SK-N-SH (cell line): ENCODE measurements around the gene SWI5. TPM values are rescaled to one million over a fixed set of nuclear protein-coding genes. Genes with fewer than 3 reads are reported as not detected.

Source experiments
- CTCF ChIA-PET: fragments of 300-600, 350-600 bp; formaldehyde crosslinking; extraction: SDS; loops from one replicate; lab custom pipeline; 2021; lab: Yijun Ruan, JAX
- POLR2A ChIA-PET: fragments of 350-600 bp; sonication (Branson Sonifier 250); formaldehyde crosslinking; extraction: SDS; loops from one replicate; lab custom pipeline; 2020; ENCODE audit warnings: antibody characterized with exemption, inconsistent platforms; lab: Yijun Ruan, JAX
- DNase-seq: peaks from one replicate; pipeline ENCODE4 v3.0.0; 2012
- H2AFZ ChIP-seq: fragments of 200-600 bp; sonication (generic); 2 replicates; pipeline ENCODE4 v1.8.1; 2016; ENCODE audit warnings: antibody characterized with exemption, mild to moderate bottlenecking, low read depth
- H3F3A ChIP-seq: fragments of 200-600 bp; sonication (generic); replicated peaks from 2 replicates; pipeline ENCODE3; 2016; ENCODE audit warnings: antibody characterized with exemption, mild to moderate bottlenecking; ENCODE audit not compliant: insufficient read depth
- H3K27ac ChIP-seq, 2 experiments: fragments of 200-500 bp in 1 of 2; fragments of 200-600 bp in 1 of 2; sonication (Bioruptor generic) in 1 of 2; sonication (generic), shearing (Covaris generic) in 1 of 2; 2 replicates each; pipeline versions ENCODE4 v1.5.1 to v1.6.1; 2014 to 2016; ENCODE audit warnings: low read depth in 2 of 2, inconsistent platforms in 1 of 2, low read length in 1 of 2, mild to moderate bottlenecking in 1 of 2, mixed read lengths in 1 of 2
- H3K27me3 ChIP-seq: fragments of 200-600 bp; sonication (generic), shearing (Covaris generic); 2 replicates; pipeline ENCODE4 v1.6.1; 2016; ENCODE audit warnings: mixed run types; ENCODE audit not compliant: insufficient read depth
- H3K36me3 ChIP-seq, 2 experiments: fragments of 200-500 bp in 1 of 2; fragments of 200-600 bp in 1 of 2; sonication (Bioruptor generic) in 1 of 2; sonication (generic) in 1 of 2; replicated peaks in 1 of 2; 2 replicates each; pipeline versions ENCODE3 to v1.5.1; 2014 to 2016; ENCODE audit warnings: low read length in 1 of 2, mild to moderate bottlenecking in 1 of 2; ENCODE audit not compliant: insufficient read depth in 2 of 2, control insufficient read depth in 1 of 2
- H3K4me1 ChIP-seq, 2 experiments: fragments of 200-500 bp in 1 of 2; fragments of 200-600 bp in 1 of 2; sonication (Bioruptor generic) in 1 of 2; sonication (generic), shearing (Covaris generic) in 1 of 2; 2 replicates each; pipeline versions ENCODE4 v1.5.1 to v1.6.1; 2014 to 2016; ENCODE audit warnings: low read depth in 1 of 2, low read length in 1 of 2, mixed run types in 1 of 2; ENCODE audit not compliant: insufficient read depth in 2 of 2, control insufficient read depth in 1 of 2
- H3K4me2 ChIP-seq: fragments of 200-600 bp; sonication (generic), shearing (Covaris generic); 2 replicates; pipeline ENCODE4 v1.6.1; 2017; ENCODE audit warnings: mixed run types
- H3K4me3 ChIP-seq, 2 experiments: fragments of 200-500 bp in 1 of 2; fragments of 200-600 bp in 1 of 2; sonication (Bioruptor generic) in 1 of 2; sonication (generic), shearing (Covaris generic) in 1 of 2; 2 replicates each; pipeline versions ENCODE4 v1.5.1 to v1.8.1; 2014 to 2016; ENCODE audit warnings: low read depth in 2 of 2, inconsistent platforms in 1 of 2, low read length in 1 of 2, mild to moderate bottlenecking in 1 of 2, mixed read lengths in 1 of 2, moderate library complexity in 1 of 2
- H3K79me2 ChIP-seq: fragments of 200-600 bp; sonication (generic); 2 replicates; pipeline ENCODE4 v1.8.1; 2017; ENCODE audit warnings: mild to moderate bottlenecking; ENCODE audit not compliant: insufficient read depth
- H3K9ac ChIP-seq: fragments of 200-600 bp; sonication (generic); 2 replicates; pipeline ENCODE4 v1.6.1; 2017; ENCODE audit warnings: mixed run types
- H3K9me2 ChIP-seq: fragments of 200-600 bp; sonication (generic); 2 replicates; pipeline ENCODE4 v1.6.1; 2017; ENCODE audit warnings: mixed run types
- H3K9me3 ChIP-seq: fragments of 200-600 bp; sonication (generic); 2 replicates; pipeline ENCODE4 v1.6.1; 2017; ENCODE audit warnings: mixed run types, mild to moderate bottlenecking, moderate library complexity
- H4K20me1 ChIP-seq: fragments of 200-600 bp; sonication (generic); 2 replicates; pipeline ENCODE4 v1.6.1; 2017; ENCODE audit warnings: mild to moderate bottlenecking, mixed run types; ENCODE audit not compliant: insufficient read depth
- CHD2 ChIP-seq: fragments of 150-350 bp; IDR thresholded peaks from 2 replicates; pipeline ENCODE4 v1.6.1; 2018; ENCODE audit warnings: low read length; ENCODE audit not compliant: partially characterized antibody
- FOSL2 ChIP-seq: IDR thresholded peaks from 2 replicates; pipeline ENCODE4 v1.4.0; 2012; ENCODE audit warnings: low read depth, mild to moderate bottlenecking, moderate library complexity, borderline replicate concordance
- FOXJ3 ChIP-seq: sonication (generic); formaldehyde crosslinking; IDR thresholded peaks from 2 replicates; pipeline ENCODE4 v1.5.1; 2020; ENCODE audit warnings: mild to moderate bottlenecking, missing genetic modification reagents
- GABPA ChIP-seq: IDR thresholded peaks from 2 replicates; pipeline ENCODE4 v1.4.0; 2012; ENCODE audit warnings: low read depth, mild to moderate bottlenecking
- MEF2A ChIP-seq: IDR thresholded peaks from 2 replicates; pipeline ENCODE4 v1.4.0; 2012; ENCODE audit warnings: low read depth, borderline replicate concordance
- MXI1 ChIP-seq: IDR thresholded peaks from 2 replicates; pipeline ENCODE4 v1.6.1; 2012; ENCODE audit warnings: mild to moderate bottlenecking, low read depth, low read length, improper control_type of control experiment
- NRF1 ChIP-seq: IDR thresholded peaks from 2 replicates; pipeline ENCODE4 v1.6.1; 2012; ENCODE audit warnings: low read depth, mild to moderate bottlenecking, low read length
- RAD21 ChIP-seq: IDR thresholded peaks from 2 replicates; pipeline ENCODE4 v1.6.1; 2012; ENCODE audit warnings: mild to moderate bottlenecking, low read length
- RCOR1 ChIP-seq: fragments of 150-350 bp; IDR thresholded peaks from 2 replicates; pipeline ENCODE4 v1.6.1; 2017; ENCODE audit warnings: antibody characterized with exemption, low read length
- RFX5 ChIP-seq: IDR thresholded peaks from 2 replicates; pipeline ENCODE4 v1.6.1; 2012; ENCODE audit warnings: mild to moderate bottlenecking, improper control_type of control experiment, low read length
- RXRA ChIP-seq: IDR thresholded peaks from 2 replicates; pipeline ENCODE4 v1.4.0; 2012; ENCODE audit warnings: low read depth, mild to moderate bottlenecking, borderline replicate concordance
- SIN3A ChIP-seq: IDR thresholded peaks from 2 replicates; pipeline ENCODE4 v1.6.1; 2012; ENCODE audit warnings: low read depth, mild to moderate bottlenecking, low read length, moderate library complexity, borderline replicate concordance
- TAF1 ChIP-seq: IDR thresholded peaks from 2 replicates; pipeline ENCODE4 v1.6.1; 2012; ENCODE audit warnings: low read depth, mild to moderate bottlenecking, low read length, moderate library complexity, borderline replicate concordance
- WGBS: methylation state at CpG from one replicate; pipeline ENCODE4 v1.1.6; 2017; ENCODE audit warnings: low lambda C conversion rate; 5-methylcytosine and 5-hydroxymethylcytosine counted together
- polyA plus RNA-seq, 3 experiments: library from polyadenylated mRNA; depleted of rRNA; stranded (reverse); fragments of >200 nt; gene quantifications; 2 replicates each; pipeline ENCODE4 v1.2.3, GENCODE V29; 2012
- TF ChIP-seq, protein P1 (sequence below): IDR thresholded peaks from 2 replicates; pipeline ENCODE4 v1.4.0; 2012; ENCODE audit warnings: low read depth, borderline replicate concordance
- TF ChIP-seq, protein P2 (sequence below): IDR thresholded peaks from 2 replicates; pipeline ENCODE4 v1.6.1; 2012; ENCODE audit warnings: mild to moderate bottlenecking, low read depth, low read length, moderate library complexity
- TF ChIP-seq, protein P3 (sequence below): fragments of 150-350 bp; IDR thresholded peaks from 2 replicates; pipeline ENCODE4 v1.6.1; 2016; ENCODE audit warnings: mild to moderate bottlenecking, low read depth, low read length
- TF ChIP-seq, protein P4 (sequence below): IDR thresholded peaks from 2 replicates; pipeline ENCODE4; 2012
- TF ChIP-seq, protein P5 (sequence below): IDR thresholded peaks from 2 replicates; pipeline ENCODE4 v1.4.0; 2012; ENCODE audit warnings: low read depth

The SWI5 gene
- polyA plus RNA-seq, 1 of the 3 experiments (the other 2 are of a cell fraction) = 84.1 TPM

DNA sequence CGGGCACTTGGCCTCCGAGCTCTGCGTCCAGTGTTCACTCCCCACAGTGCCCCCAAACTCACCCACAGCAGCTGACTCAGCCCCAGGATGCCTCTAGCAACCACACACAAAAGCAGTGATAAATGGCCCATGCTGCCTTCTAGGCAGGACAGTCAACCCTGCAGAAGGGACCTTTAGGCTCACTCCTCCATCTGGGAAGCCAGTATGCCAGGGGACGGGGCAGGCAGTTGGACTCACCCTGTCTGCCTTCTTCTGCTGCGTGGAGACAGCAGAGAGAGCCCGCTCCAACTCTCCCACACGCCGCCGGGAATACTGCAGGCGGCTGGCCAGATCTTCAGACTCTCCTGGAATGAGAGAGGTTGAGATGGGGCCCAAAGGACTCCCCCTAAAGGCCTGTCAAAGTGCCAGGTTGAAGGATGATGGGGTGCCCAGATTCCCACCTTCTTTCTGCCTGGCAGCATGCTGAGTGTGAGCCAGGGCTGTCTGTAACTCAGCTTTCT lies 10.7 kb upstream of the SWI5 start:
- Histone ChIP-seq H3K36me3 (peaks cover 28 to 69% of the 10 kb centered on the region in 2 experiments), H3K4me3 (no peak overlapping the region), H3K4me1 (no peaks in the 10 kb centered on the region), H2AFZ (no peak overlapping the region), H3K27me3 (no peaks in the 10 kb centered on the region), H3K79me2 (no peaks in the 10 kb centered on the region; the same call in 1 of the 2 replicates), H3K27ac (no peak overlapping the region), H3F3A (peaks cover 3% of the 10 kb centered on the region), H4K20me1 (no peaks in the 10 kb centered on the region), H3K9me3 (no peaks in the 10 kb centered on the region), H3K4me2 (no peak overlapping the region), H3K9ac (no peak overlapping the region), H3K9me2 (no peaks in the 10 kb centered on the region)
- WGBS = 91% methylated on average over 7 of the region's 10 CpGs
- ChIA-PET CTCF (interaction anchor here (0.8 to 1.1 kb wide), 2 partner anchors 10 to 72 kb away, joined by 3 to 6 read pairs; no protein-coding TSS in a partner anchor), POLR2A (no interaction called here)
- no peak for DNase-seq
- TF ChIP-seq, protein P1, sequence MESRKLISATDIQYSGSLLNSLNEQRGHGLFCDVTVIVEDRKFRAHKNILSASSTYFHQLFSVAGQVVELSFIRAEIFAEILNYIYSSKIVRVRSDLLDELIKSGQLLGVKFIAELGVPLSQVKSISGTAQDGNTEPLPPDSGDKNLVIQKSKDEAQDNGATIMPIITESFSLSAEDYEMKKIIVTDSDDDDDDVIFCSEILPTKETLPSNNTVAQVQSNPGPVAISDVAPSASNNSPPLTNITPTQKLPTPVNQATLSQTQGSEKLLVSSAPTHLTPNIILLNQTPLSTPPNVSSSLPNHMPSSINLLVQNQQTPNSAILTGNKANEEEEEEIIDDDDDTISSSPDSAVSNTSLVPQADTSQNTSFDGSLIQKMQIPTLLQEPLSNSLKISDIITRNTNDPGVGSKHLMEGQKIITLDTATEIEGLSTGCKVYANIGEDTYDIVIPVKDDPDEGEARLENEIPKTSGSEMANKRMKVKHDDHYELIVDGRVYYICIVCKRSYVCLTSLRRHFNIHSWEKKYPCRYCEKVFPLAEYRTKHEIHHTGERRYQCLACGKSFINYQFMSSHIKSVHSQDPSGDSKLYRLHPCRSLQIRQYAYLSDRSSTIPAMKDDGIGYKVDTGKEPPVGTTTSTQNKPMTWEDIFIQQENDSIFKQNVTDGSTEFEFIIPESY = no peak

DNA sequence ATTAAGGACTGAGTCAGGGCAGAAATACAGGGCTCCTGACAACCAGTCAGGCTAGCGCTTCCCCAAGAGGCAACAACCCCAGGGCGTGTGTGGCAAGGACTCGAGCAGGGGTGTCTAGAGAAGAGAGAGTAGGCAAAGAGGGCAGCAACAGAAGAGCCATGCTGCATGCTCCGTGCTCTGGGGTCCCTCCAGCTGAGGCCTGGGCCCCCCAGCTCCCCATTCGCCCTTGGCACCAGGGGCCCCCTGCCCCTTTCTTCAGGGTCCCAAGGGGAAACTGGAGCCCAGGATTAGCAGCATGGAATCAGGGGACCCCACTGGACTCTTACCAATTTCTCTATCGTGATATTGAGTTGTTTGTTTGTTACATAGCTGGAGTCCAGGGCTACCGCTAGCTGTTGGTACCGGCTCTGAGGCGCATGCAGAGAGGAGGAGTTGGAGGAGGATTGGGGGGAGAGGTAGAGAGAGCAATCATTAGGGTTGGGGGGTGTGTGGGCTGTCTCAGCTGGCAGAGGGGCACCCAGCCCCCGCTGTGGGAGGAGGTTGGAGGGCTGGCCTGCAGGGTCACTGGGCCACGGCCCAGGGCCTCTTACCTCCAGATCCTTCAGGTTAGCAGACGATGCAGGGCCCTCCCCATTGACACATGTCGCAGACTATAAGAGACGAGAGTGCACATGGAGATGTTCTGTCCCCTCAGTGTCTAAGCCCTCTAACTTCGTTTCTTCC lies 9.0 kb upstream of the SWI5 start:
- Histone ChIP-seq H2AFZ (no peak overlapping the region), H3K9me3 (no peaks in the 10 kb centered on the region), H3F3A (peaks cover 3% of the 10 kb centered on the region), H3K27me3 (no peaks in the 10 kb centered on the region), H3K36me3 (peaks cover 34 to 63% of the 10 kb centered on the region in 2 experiments), H4K20me1 (0 out of 2 replicates have a peak, but pooled peaks cover 5% of the 10 kb centered on the region), H3K4me1 (no peaks in the 10 kb centered on the region), H3K9me2 (no peaks in the 10 kb centered on the region), H3K4me2 (no peak overlapping the region), H3K79me2 (peaks cover 4% of the 10 kb centered on the region), H3K4me3 (no peak overlapping the region), H3K27ac (no peak overlapping the region), H3K9ac (no peak overlapping the region)
- CTCF ChIA-PET = interaction anchor here (1.3 kb wide), 1 partner anchor 74 kb away, joined by 4 read pairs; no protein-coding TSS in a partner anchor
- 96% methylated on average over 13 of the region's 15 CpGs for WGBS
- POLR2A ChIA-PET = no interaction called here
- DNase-seq = no peak
- TF ChIP-seq CHD2 (no peak), MEF2A (no peak), NRF1 (no peak), MXI1 (no peak), RCOR1 (no peak), GABPA (no peak), FOSL2 (no peak), RAD21 (no peak), RXRA (no peak), SIN3A (no peak), RFX5 (no peak), TAF1 (no peak), FOXJ3 (CRISPR knock-in tag) (no peak)
- TF ChIP-seq, protein P2, sequence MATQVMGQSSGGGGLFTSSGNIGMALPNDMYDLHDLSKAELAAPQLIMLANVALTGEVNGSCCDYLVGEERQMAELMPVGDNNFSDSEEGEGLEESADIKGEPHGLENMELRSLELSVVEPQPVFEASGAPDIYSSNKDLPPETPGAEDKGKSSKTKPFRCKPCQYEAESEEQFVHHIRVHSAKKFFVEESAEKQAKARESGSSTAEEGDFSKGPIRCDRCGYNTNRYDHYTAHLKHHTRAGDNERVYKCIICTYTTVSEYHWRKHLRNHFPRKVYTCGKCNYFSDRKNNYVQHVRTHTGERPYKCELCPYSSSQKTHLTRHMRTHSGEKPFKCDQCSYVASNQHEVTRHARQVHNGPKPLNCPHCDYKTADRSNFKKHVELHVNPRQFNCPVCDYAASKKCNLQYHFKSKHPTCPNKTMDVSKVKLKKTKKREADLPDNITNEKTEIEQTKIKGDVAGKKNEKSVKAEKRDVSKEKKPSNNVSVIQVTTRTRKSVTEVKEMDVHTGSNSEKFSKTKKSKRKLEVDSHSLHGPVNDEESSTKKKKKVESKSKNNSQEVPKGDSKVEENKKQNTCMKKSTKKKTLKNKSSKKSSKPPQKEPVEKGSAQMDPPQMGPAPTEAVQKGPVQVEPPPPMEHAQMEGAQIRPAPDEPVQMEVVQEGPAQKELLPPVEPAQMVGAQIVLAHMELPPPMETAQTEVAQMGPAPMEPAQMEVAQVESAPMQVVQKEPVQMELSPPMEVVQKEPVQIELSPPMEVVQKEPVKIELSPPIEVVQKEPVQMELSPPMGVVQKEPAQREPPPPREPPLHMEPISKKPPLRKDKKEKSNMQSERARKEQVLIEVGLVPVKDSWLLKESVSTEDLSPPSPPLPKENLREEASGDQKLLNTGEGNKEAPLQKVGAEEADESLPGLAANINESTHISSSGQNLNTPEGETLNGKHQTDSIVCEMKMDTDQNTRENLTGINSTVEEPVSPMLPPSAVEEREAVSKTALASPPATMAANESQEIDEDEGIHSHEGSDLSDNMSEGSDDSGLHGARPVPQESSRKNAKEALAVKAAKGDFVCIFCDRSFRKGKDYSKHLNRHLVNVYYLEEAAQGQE = no peak
- TF ChIP-seq, protein P3, sequence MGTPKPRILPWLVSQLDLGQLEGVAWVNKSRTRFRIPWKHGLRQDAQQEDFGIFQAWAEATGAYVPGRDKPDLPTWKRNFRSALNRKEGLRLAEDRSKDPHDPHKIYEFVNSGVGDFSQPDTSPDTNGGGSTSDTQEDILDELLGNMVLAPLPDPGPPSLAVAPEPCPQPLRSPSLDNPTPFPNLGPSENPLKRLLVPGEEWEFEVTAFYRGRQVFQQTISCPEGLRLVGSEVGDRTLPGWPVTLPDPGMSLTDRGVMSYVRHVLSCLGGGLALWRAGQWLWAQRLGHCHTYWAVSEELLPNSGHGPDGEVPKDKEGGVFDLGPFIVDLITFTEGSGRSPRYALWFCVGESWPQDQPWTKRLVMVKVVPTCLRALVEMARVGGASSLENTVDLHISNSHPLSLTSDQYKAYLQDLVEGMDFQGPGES = no peak
- TF ChIP-seq, protein P4, sequence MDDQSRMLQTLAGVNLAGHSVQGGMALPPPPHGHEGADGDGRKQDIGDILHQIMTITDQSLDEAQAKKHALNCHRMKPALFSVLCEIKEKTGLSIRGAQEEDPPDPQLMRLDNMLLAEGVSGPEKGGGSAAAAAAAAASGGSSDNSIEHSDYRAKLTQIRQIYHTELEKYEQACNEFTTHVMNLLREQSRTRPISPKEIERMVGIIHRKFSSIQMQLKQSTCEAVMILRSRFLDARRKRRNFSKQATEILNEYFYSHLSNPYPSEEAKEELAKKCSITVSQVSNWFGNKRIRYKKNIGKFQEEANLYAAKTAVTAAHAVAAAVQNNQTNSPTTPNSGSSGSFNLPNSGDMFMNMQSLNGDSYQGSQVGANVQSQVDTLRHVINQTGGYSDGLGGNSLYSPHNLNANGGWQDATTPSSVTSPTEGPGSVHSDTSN = no peak
- TF ChIP-seq, protein P5, sequence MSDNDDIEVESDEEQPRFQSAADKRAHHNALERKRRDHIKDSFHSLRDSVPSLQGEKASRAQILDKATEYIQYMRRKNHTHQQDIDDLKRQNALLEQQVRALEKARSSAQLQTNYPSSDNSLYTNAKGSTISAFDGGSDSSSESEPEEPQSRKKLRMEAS = no peak
